HepG2 (cell line): ENCODE results near the gene TSHZ2. TPM values are rescaled to one million over a fixed set of nuclear protein-coding genes. Genes with fewer than 3 reads are reported as not detected.

Experiments used
- ATAC-seq: fragments of 200-7000 bp; cut with Tn5 transposase; 3 replicates; pipeline ENCODE4 v1.9.1; 2020; ENCODE audit warnings: mild to moderate bottlenecking, moderate library complexity
- BruUV-seq: library from RNA; stranded (reverse); fragments of 400-500 nt; replicated peaks from 2 replicates; lab custom pipeline; 2021; lab: Mats Ljungman, UMichigan
- CTCF ChIA-PET: fragments of 300-600 bp; formaldehyde crosslinking; extraction: SDS; loops from one replicate; lab custom pipeline; 2021; ENCODE audit warnings: low total read pairs, inconsistent platforms, low intra/inter-chr PET ratio; lab: Yijun Ruan, JAX
- POLR2A ChIA-PET: fragments of 350-600 bp; sonication (Branson Sonifier 250); formaldehyde crosslinking; loops from one replicate; lab custom pipeline; 2020; ENCODE audit warnings: antibody characterized with exemption, inconsistent platforms; lab: Yijun Ruan, JAX
- DNase-seq: peaks from one replicate; pipeline ENCODE4 v3.0.0-alpha.2; 2015; ENCODE audit warnings: low spot score
- FAIRE-seq: peaks from 3 replicates; lab custom pipeline; 2011; peaks lifted over from hg19 to GRCh38; lab: Jason Lieb, UNC
- H2AFZ ChIP-seq: one replicate; pipeline ENCODE4 v1.6.1; 2011; ENCODE audit warnings: low read length, inconsistent platforms
- H3K27ac ChIP-seq: fragments of 300-600 bp; 3 replicates; pipeline ENCODE4 v1.8.0; 2011; ENCODE audit warnings: mixed run types, mild to moderate bottlenecking, mixed read lengths, low read length, inconsistent platforms; ENCODE audit not compliant: insufficient read depth; ENCODE audit errors: extremely low read length
- H3K27me3 ChIP-seq, 2 experiments: fragments of 200-600 bp in 1 of 2; 2 replicates in 1 of 2; 3 replicates in 1 of 2; pipeline versions ENCODE4 v1.6.0 to v1.8.0; 2011; ENCODE audit warnings: low read length in 2 of 2, mild to moderate bottlenecking in 2 of 2, moderate library complexity in 2 of 2, inconsistent platforms in 1 of 2; ENCODE audit not compliant: insufficient read depth in 2 of 2, control insufficient read depth in 1 of 2
- H3K36me3 ChIP-seq, 2 experiments: fragments of 200-600 bp in 1 of 2; replicated peaks in 1 of 2; 2 replicates in 1 of 2; 3 replicates in 1 of 2; pipeline versions ENCODE4 v1.5.1 to v1.8.0; 2011; ENCODE audit warnings: low read length in 2 of 2, inconsistent platforms in 1 of 2; ENCODE audit not compliant: insufficient read depth in 2 of 2, control insufficient read depth in 1 of 2
- H3K4me1 ChIP-seq: 2 replicates; pipeline ENCODE4 v1.5.1; 2012; ENCODE audit warnings: low read length, inconsistent platforms; ENCODE audit not compliant: insufficient read depth
- H3K4me2 ChIP-seq: 2 replicates; pipeline ENCODE4 v1.6.0; 2011; ENCODE audit warnings: low read depth, low read length, inconsistent platforms
- H3K4me3 ChIP-seq, 3 experiments: fragments of 200-600 bp in 1 of 3; sonication (generic), shearing (Covaris generic) in 1 of 3; replicated peaks in 1 of 3; 2 replicates each; pipeline ENCODE4 v1.5.1; 2011 to 2016; ENCODE audit warnings: low read length in 3 of 3, inconsistent platforms in 2 of 3, low read depth in 2 of 3, mild to moderate bottlenecking in 2 of 3, control low read depth in 1 of 3, mixed read lengths in 1 of 3; ENCODE audit not compliant: insufficient read depth in 1 of 3
- H3K79me2 ChIP-seq: one replicate; pipeline ENCODE4 v1.6.1; 2011; ENCODE audit warnings: low read length, inconsistent platforms; ENCODE audit not compliant: insufficient read depth
- H3K9ac ChIP-seq: 2 replicates; pipeline ENCODE4 v1.6.0; 2011; ENCODE audit warnings: mild to moderate bottlenecking, low read depth, low read length, inconsistent platforms; ENCODE audit not compliant: insufficient read depth
- H3K9me3 ChIP-seq: 2 replicates; pipeline ENCODE4 v1.5.1; 2012; ENCODE audit warnings: mild to moderate bottlenecking, low read length
- H4K20me1 ChIP-seq: 2 replicates; pipeline ENCODE4 v1.6.0; 2011; ENCODE audit warnings: inconsistent platforms, mild to moderate bottlenecking, low read length, moderate library complexity; ENCODE audit not compliant: insufficient read depth
- NFIC ChIP-seq: IDR thresholded peaks from 2 replicates; pipeline ENCODE4 v1.6.1; 2012; ENCODE audit warnings: mild to moderate bottlenecking, low read length, inconsistent platforms
- PRMT3 ChIP-seq: sonication (generic); formaldehyde crosslinking; IDR thresholded peaks from 2 replicates; pipeline ENCODE4 v1.8.1; 2022; ENCODE audit warnings: low read depth, mild to moderate bottlenecking, moderate library complexity, missing genetic modification reagents, borderline replicate concordance
- SSRP1 ChIP-seq: IDR thresholded peaks from 2 replicates; pipeline ENCODE4 v1.6.1; 2016; ENCODE audit warnings: control low read depth
- WGBS: methylation state at CpG from one replicate; pipeline ENCODE4 v1.1.6; 2017; ENCODE audit warnings: low lambda C conversion rate; 5-methylcytosine and 5-hydroxymethylcytosine counted together
- in situ Hi-C: cut with HindIII; loops from 2 replicates; pipeline ENCODE4 v1.10.0; 2017; ENCODE audit warnings: low pct_unique_long_range_greater_than_20kb; ENCODE audit not compliant: extremely low pct_ligation_motif_present
- intact Hi-C: fragments of 100-400 bp; cut with micrococcal nuclease; formaldehyde crosslinking; loops from one replicate; pipeline ENCODE4 v1.10.0; 2022; ENCODE audit not compliant: unreplicated experiment
- polyA plus RNA-seq, 8 experiments: library from polyadenylated mRNA; depleted of rRNA in 3 of 8; stranded (reverse) in 7 of 8; unstranded in 1 of 8; fragments of >200 nt; fragmentation: Illumina TruSeq in 4 of 8; extraction: Trizol in 4 of 8; gene quantifications; 2 replicates each; pipeline versions ENCODE4 v1.2.1 to v1.2.3, GENCODE V29; 2011 to 2016; ENCODE audit warnings: low read depth in 4 of 8, missing spikeins in 1 of 8, mixed read lengths in 1 of 8; ENCODE audit not compliant: insufficient read depth in 1 of 8
- total RNA-seq, 5 experiments: library from RNA; depleted of rRNA; stranded (reverse); fragments of >200 nt; fragmentation: Illumina TruSeq; extraction: Trizol; gene quantifications; 2 replicates each; pipeline ENCODE4 v1.2.3, GENCODE V29; 2016; ENCODE audit warnings: low read depth in 1 of 5
- TF ChIP-seq, protein P1 (sequence below): IDR thresholded peaks from 2 replicates; pipeline ENCODE4 v1.6.1; 2016; ENCODE audit warnings: missing biosample characterization, missing genetic modification reagents, low read depth
- TF ChIP-seq, protein P2 (sequence below), 2 experiments: fragments of 450-650 bp in 1 of 2; sonication (generic) in 1 of 2; formaldehyde crosslinking in 1 of 2; IDR thresholded peaks; 2 replicates each; pipeline versions ENCODE4 v1.6.1 to v1.8.0; 2016 to 2022; ENCODE audit warnings: antibody characterized with exemption in 1 of 2, mild to moderate bottlenecking in 1 of 2, missing genetic modification reagents in 1 of 2

Gene TSHZ2
- total and polyA plus RNA-seq, 2 of the 13 experiments (the other 11 are each of a cell fraction or from before 2014, with no cell fraction given) = 0.01 TPM; not detected in 1

GRCh38 chr20:53053595-53053994 lies 81.4 kb downstream of the TSHZ2 start (continued):
- TF ChIP-seq, protein P1, sequence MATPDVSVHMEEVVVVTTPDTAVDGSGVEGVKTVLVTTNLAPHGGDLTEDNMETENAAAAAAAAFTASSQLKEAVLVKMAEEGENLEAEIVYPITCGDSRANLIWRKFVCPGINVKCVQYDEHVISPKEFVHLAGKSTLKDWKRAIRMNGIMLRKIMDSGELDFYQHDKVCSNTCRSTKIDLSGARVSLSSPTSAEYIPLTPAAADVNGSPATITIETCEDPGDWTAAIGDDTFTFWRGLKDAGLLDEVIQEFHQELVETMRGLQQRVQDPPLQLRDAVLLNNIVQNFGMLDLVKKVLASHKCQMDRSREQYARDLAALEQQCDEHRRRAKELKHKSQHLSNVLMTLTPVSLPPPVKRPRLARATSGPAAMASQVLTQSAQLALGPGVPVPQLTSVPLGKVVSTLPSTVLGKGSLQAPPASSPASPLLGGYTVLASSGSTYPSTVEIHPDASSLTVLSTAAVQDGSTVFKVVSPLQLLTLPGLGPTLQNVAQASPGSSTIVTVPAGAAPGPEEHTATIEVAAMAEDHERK (CRISPR knock-in tag) = no peak
- TF ChIP-seq NFIC (no peak), PRMT3 (CRISPR knock-in tag) (no peak)

DNA sequence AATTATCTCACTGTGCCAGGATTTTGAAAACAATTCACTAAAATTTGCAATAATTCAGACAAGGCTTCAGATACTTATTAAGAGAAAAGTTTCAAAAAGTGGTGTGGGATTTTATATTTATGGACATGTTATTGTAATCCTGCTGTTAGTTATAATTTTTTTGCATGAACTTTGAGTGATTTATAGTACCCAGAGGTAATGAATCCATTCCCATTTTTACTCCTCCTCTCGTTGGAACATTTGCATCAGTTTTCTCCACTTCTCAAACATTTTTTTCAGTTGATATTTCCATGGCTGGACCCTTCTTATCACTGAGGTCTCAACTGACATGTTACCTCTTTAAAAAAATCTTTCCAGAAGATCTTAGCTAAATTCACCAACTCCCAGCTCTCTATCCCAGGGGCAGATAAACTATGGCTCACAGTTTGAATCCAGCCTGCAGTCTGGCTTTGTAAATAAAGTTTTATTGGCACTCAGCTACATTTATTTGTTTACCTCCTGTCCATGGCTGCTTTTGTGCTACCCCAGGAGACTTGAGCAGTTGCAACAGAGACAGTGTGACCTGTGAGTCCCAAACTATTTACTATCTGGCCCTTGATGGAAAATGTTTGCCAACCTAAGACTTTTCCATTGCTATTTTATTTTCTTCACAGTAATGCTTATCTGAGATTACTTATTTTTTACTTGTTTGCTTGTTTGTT lies 83.4 kb downstream of the TSHZ2 start:
- H3K27ac ChIP-seq = no peak overlapping the region
- H3K4me3 ChIP-seq = no peak overlapping the region
- ChIA-PET POLR2A (no interaction called here), CTCF (no interaction called here)
- BruUV-seq = no TSS peak
- intact Hi-C loops (no loop called here), in situ Hi-C loops (no loop called here)
- H4K20me1 ChIP-seq = no peaks in the 10 kb centered on the region
- H3K9ac ChIP-seq = no peak overlapping the region
- TF ChIP-seq, protein P2, sequence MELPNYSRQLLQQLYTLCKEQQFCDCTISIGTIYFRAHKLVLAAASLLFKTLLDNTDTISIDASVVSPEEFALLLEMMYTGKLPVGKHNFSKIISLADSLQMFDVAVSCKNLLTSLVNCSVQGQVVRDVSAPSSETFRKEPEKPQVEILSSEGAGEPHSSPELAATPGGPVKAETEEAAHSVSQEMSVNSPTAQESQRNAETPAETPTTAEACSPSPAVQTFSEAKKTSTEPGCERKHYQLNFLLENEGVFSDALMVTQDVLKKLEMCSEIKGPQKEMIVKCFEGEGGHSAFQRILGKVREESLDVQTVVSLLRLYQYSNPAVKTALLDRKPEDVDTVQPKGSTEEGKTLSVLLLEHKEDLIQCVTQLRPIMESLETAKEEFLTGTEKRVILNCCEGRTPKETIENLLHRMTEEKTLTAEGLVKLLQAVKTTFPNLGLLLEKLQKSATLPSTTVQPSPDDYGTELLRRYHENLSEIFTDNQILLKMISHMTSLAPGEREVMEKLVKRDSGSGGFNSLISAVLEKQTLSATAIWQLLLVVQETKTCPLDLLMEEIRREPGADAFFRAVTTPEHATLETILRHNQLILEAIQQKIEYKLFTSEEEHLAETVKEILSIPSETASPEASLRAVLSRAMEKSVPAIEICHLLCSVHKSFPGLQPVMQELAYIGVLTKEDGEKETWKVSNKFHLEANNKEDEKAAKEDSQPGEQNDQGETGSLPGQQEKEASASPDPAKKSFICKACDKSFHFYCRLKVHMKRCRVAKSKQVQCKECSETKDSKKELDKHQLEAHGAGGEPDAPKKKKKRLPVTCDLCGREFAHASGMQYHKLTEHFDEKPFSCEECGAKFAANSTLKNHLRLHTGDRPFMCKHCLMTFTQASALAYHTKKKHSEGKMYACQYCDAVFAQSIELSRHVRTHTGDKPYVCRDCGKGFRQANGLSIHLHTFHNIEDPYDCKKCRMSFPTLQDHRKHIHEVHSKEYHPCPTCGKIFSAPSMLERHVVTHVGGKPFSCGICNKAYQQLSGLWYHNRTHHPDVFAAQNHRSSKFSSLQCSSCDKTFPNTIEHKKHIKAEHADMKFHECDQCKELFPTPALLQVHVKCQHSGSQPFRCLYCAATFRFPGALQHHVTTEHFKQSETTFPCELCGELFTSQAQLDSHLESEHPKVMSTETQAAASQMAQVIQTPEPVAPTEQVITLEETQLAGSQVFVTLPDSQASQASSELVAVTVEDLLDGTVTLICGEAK (IDR thresholded peaks at IDR 0.05) = peak; percentile 46; the same call in 1 of the 2 replicates
- TF ChIP-seq, protein P2 (CRISPR knock-in tag; IDR thresholded peaks at IDR 0.05) = peak; percentile 98
- no peak for TF ChIP-seq SSRP1
- H3K4me2 ChIP-seq = no peak overlapping the region
- H3K79me2 ChIP-seq = no peaks in the 10 kb centered on the region
- H3K27me3 ChIP-seq = no peaks in the 10 kb centered on the region; a peak in 1 of 5 replicates
- no peak for ATAC-seq
- DNase-seq = no peak
- H3K9me3 ChIP-seq = no peaks in the 10 kb centered on the region
- H3K4me1 ChIP-seq = no peaks in the 10 kb centered on the region
- no peak for FAIRE-seq
- WGBS = 0% methylated on average over 1 of the region's 1 CpG
- H3K36me3 ChIP-seq = no peaks in the 10 kb centered on the region
- H2AFZ ChIP-seq = no peak overlapping the region
